ENCODE data around the gene MBNL1. TPM values are rescaled to one million over a fixed set of nuclear protein-coding genes. Genes with fewer than 3 reads are reported as not detected.

The MBNL1 gene
- total and polyA plus RNA-seq, 2 of the 13 experiments (the other 11 are each of a cell fraction or from before 2014, with no cell fraction given) = 27.1 to 55.4 TPM

DNA sequence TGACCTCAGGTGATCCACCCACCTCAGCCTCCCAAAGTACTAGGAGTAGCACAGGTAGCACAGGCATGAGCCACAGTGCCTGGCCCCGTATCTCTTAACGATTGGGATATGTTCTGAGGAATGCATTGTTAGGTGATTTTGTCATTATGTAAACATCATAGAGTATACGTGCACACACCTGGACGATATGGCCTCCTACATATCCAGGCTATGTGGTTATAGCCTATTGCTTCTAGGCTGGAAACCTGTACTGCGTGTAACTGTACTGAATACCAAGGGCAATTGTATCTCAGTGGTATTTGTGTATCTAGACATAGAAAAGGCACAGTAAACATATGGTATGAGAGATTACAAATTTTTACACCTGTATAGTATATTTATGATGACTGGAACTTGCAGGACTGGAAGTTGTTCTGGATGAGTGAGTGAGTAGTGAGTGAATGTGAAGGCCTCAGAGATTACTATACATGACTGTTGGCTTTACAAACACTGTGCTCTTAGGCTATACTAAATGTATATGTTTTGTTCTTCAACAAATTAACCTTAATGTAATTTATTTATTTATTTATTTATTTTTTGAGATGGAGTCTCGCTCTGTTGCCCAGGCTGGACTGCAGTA, 120.7 kb downstream of the MBNL1 start:
- no peaks in the 10 kb centered on the region for H4K20me1 ChIP-seq (ENCODE audit: insufficient read depth, low read length)
- BruUV-seq (replicated peaks) = no TSS peak
- DNase-seq (ENCODE audit: low spot score) (no peak), FAIRE-seq (no peak), ATAC-seq (no peak)
- no peaks in the 10 kb centered on the region for H3K36me3 ChIP-seq (replicated peaks in 1 of 2; ENCODE audit: control insufficient read depth in 1 of 2, insufficient read depth in 2 of 2, low read length in 2 of 2)
- no peak overlapping the region for H3K4me2 ChIP-seq (ENCODE audit: low read depth, low read length)
- no peaks in the 10 kb centered on the region for H3K9me3 ChIP-seq (ENCODE audit: low read length)
- H3K27me3 ChIP-seq (ENCODE audit: control insufficient read depth in 1 of 2, insufficient read depth in 2 of 2, low read length in 2 of 2) = no peaks in the 10 kb centered on the region
- intact Hi-C loops (cut with micrococcal nuclease; ENCODE audit: unreplicated experiment) (no loop called here), in situ Hi-C loops (cut with HindIII; ENCODE audit: extremely low pct_ligation_motif_present, low pct_unique_long_range_greater_than_20kb) (no loop called here)
- no peak overlapping the region for H3K9ac ChIP-seq (ENCODE audit: insufficient read depth, low read depth, low read length)
- no peak overlapping the region for H3K27ac ChIP-seq (ENCODE audit: extremely low read length, insufficient read depth, low read length)
- whole genome bisulfite sequencing (ENCODE audit: low lambda C conversion rate) = 96% methylated on average over 6 of the region's 6 CpGs
- ChIA-PET POLR2A (no interaction called here), CTCF (ENCODE audit: low intra/inter-chr PET ratio, low total read pairs) (no interaction called here)
- H3K4me3 ChIP-seq (replicated peaks in 1 of 3; ENCODE audit: insufficient read depth in 1 of 3, low read depth in 2 of 3, low read length in 3 of 3) = no peak overlapping the region
- no peak for TF ChIP-seq ZNF350 (CRISPR knock-in tag; IDR thresholded peaks at IDR 0.05; ENCODE audit: borderline replicate concordance, low read depth)
- no peak for TF ChIP-seq ZNF430 (CRISPR knock-in tag; IDR thresholded peaks at IDR 0.05)
- TF ChIP-seq ZNF235 (CRISPR knock-in tag; IDR thresholded peaks at IDR 0.05; ENCODE audit: borderline replicate concordance) = no peak
- TF ChIP-seq HDAC1 (CRISPR knock-in tag; IDR thresholded peaks at IDR 0.05) = no peak
- TF ChIP-seq ZNF557 (CRISPR knock-in tag; IDR thresholded peaks at IDR 0.05) = no peak
- TF ChIP-seq ATF7-NPFF (CRISPR knock-in tag; IDR thresholded peaks at IDR 0.05; ENCODE audit: low read depth) = no peak
- TF ChIP-seq ADNP (CRISPR knock-in tag; IDR thresholded peaks at IDR 0.05) = no peak
- TF ChIP-seq HOXA7 (CRISPR knock-in tag; IDR thresholded peaks at IDR 0.05) = no peak
- TF ChIP-seq, protein P1, sequence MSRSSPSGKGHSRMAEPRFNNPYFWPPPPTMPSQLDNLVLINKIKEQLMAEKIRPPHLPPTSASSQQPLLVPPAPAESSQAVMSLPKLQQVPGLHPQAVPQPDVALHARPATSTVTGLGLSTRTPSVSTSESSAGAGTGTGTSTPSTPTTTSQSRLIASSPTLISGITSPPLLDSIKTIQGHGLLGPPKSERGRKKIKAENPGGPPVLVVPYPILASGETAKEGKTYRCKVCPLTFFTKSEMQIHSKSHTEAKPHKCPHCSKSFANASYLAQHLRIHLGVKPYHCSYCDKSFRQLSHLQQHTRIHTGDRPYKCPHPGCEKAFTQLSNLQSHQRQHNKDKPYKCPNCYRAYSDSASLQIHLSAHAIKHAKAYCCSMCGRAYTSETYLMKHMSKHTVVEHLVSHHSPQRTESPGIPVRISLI (CRISPR knock-in tag; IDR thresholded peaks at IDR 0.05; ENCODE audit: borderline replicate concordance) = no peak
- TF ChIP-seq, protein P2, sequence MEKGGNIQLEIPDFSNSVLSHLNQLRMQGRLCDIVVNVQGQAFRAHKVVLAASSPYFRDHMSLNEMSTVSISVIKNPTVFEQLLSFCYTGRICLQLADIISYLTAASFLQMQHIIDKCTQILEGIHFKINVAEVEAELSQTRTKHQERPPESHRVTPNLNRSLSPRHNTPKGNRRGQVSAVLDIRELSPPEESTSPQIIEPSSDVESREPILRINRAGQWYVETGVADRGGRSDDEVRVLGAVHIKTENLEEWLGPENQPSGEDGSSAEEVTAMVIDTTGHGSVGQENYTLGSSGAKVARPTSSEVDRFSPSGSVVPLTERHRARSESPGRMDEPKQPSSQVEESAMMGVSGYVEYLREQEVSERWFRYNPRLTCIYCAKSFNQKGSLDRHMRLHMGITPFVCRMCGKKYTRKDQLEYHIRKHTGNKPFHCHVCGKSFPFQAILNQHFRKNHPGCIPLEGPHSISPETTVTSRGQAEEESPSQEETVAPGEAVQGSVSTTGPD (CRISPR knock-in tag; IDR thresholded peaks at IDR 0.05) = no peak
- TF ChIP-seq HES4 (CRISPR knock-in tag; IDR thresholded peaks at IDR 0.05; ENCODE audit: borderline replicate concordance) = no peak
- no peak for TF ChIP-seq FOXK2 (IDR thresholded peaks at IDR 0.05)
- no peak for TF ChIP-seq ZNF530 (CRISPR knock-in tag; IDR thresholded peaks at IDR 0.05; ENCODE audit: low read depth)
- TF ChIP-seq RBAK (CRISPR knock-in tag; IDR thresholded peaks at IDR 0.05) = no peak
- no peak for TF ChIP-seq EEA1 (CRISPR knock-in tag; IDR thresholded peaks at IDR 0.05; ENCODE audit: borderline replicate concordance)
- no peak for TF ChIP-seq SAFB2 (CRISPR knock-in tag; IDR thresholded peaks at IDR 0.05; ENCODE audit: borderline replicate concordance, low read depth)
- peaks cover 54% of the 10 kb centered on the region for H3K4me1 ChIP-seq (ENCODE audit: insufficient read depth, low read length)
- H2AFZ ChIP-seq (ENCODE audit: low read length) = no peak overlapping the region
- H3K79me2 ChIP-seq (ENCODE audit: insufficient read depth, low read length) = peaks cover 55% of the 10 kb centered on the region
